ENCODE results near the gene STXBP3. TPM values are rescaled to one million over a fixed set of nuclear protein-coding genes. Genes with fewer than 3 reads are reported as not detected.

The STXBP3 gene
- total RNA-seq, 1 experiment from 2014 or later = 34.1 TPM

DNA sequence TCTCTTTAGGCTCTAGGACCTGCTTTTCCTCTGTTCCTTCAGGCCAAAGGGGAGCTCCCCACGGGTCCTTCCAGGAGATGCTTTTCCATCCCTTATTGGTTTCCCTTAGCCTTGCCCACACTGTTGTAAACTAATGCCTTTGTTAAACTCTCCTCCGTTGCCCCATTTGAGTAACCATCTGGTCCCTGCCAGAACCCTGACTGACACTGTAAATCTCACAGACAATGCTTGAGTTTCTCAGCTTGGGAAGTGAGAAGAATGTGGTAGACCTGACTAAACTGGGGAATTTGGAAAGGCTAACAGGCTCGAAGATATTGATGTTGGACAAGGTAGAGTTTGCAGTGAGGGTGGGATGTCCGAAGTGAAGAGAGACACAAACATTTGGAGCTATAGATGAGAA, 99.0 kb downstream of the STXBP3 start:
- no peak overlapping the region for H2AFZ ChIP-seq (ENCODE audit: low read length)
- Mint-ChIP-seq H3K27ac (no peak overlapping the region), H3K4me3 (no peak overlapping the region), H3K9me3 (no peaks in the 10 kb centered on the region), H3K36me3 (ENCODE audit: insufficient read depth in 1 of 3, low read depth in 3 of 3) (no peaks in the 10 kb centered on the region; a peak in 1 of 7 replicates), H3K4me1 (peaks cover 17 to 24% of the 10 kb centered on the region in 2 experiments), H3K27me3 (ENCODE audit: low read depth) (no peaks in the 10 kb centered on the region; the same call in 1 of the 2 replicates)
- no peak overlapping the region for H4K8ac ChIP-seq (replicated peaks; ENCODE audit: insufficient read length, low read depth, low read length)
- H3K23ac ChIP-seq (ENCODE audit: insufficient read length, low read depth, low read length) = no peak overlapping the region
- H4K20me1 ChIP-seq (ENCODE audit: control insufficient read depth, insufficient read depth, insufficient read length) = no peaks in the 10 kb centered on the region
- no peaks in the 10 kb centered on the region for H3K4me1 ChIP-seq (ENCODE audit: insufficient read depth, low read length)
- H3K23me2 ChIP-seq (ENCODE audit: insufficient read length, low read depth, low read length, poor library complexity, severe bottlenecking) = no peaks in the 10 kb centered on the region
- no peak overlapping the region for H3K9ac ChIP-seq (ENCODE audit: extremely low read depth, insufficient read length, low read length)
- H3T11ph ChIP-seq (ENCODE audit: low read length) = no peak overlapping the region
- H4K91ac ChIP-seq (ENCODE audit: insufficient read length, low read depth, low read length) = no peak overlapping the region
- no peak overlapping the region for H2BK12ac ChIP-seq (ENCODE audit: insufficient read length, low read depth, low read length)
- TF ChIP-seq, protein P1, sequence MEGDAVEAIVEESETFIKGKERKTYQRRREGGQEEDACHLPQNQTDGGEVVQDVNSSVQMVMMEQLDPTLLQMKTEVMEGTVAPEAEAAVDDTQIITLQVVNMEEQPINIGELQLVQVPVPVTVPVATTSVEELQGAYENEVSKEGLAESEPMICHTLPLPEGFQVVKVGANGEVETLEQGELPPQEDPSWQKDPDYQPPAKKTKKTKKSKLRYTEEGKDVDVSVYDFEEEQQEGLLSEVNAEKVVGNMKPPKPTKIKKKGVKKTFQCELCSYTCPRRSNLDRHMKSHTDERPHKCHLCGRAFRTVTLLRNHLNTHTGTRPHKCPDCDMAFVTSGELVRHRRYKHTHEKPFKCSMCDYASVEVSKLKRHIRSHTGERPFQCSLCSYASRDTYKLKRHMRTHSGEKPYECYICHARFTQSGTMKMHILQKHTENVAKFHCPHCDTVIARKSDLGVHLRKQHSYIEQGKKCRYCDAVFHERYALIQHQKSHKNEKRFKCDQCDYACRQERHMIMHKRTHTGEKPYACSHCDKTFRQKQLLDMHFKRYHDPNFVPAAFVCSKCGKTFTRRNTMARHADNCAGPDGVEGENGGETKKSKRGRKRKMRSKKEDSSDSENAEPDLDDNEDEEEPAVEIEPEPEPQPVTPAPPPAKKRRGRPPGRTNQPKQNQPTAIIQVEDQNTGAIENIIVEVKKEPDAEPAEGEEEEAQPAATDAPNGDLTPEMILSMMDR (conservative IDR thresholded peaks at IDR 0.05) = no peak
- H3K27me3 ChIP-seq (ENCODE audit: insufficient read depth, low read length) = no peaks in the 10 kb centered on the region
- WGBS (ENCODE audit: extremely low coverage, insufficient read length, low lambda C conversion rate) = no CpG with 5 or more reads among the region's 4 CpGs
- no peak overlapping the region for H3K56ac ChIP-seq (ENCODE audit: insufficient read length, low read depth, low read length)
- no peak for DNase-seq
- no peak overlapping the region for H2BK20ac ChIP-seq (ENCODE audit: low read depth, low read length, poor library complexity, severe bottlenecking)
- no peaks in the 10 kb centered on the region for H3K79me2 ChIP-seq (ENCODE audit: insufficient read depth, low read length)
- H3K9me3 ChIP-seq (ENCODE audit: control insufficient read depth, low read depth, low read length) = no peaks in the 10 kb centered on the region
- no peak overlapping the region for H3K18ac ChIP-seq (ENCODE audit: insufficient read length, low read depth, low read length)
- no peak overlapping the region for H2BK15ac ChIP-seq (ENCODE audit: low read depth, low read length)
- no peak overlapping the region for H3K4ac ChIP-seq (ENCODE audit: low read depth, low read length)
- no peak overlapping the region for H4K5ac ChIP-seq (ENCODE audit: insufficient read length, low read depth, low read length)
- no peak overlapping the region for H3K27ac ChIP-seq (ENCODE audit: insufficient read length, low read depth, low read length)
- H2AK5ac ChIP-seq (ENCODE audit: insufficient read length, low read length) = no peak overlapping the region
- H3K14ac ChIP-seq (ENCODE audit: insufficient read depth, low read length) = no peak overlapping the region
- no peak overlapping the region for H2BK5ac ChIP-seq (ENCODE audit: insufficient read length, low read length)
- no peak overlapping the region for H2BK120ac ChIP-seq (ENCODE audit: low read depth, low read length, poor library complexity, severe bottlenecking)
- no peak overlapping the region for H3K4me2 ChIP-seq (ENCODE audit: insufficient read depth, insufficient read length, low read length)
- H3K79me1 ChIP-seq (ENCODE audit: insufficient read depth, low read depth, low read length, poor library complexity, severe bottlenecking) = no peaks in the 10 kb centered on the region
